Mammary epithelial cell (primary cell): ENCODE data around the gene SORCS2.

Experiments used
- EZH2 ChIP-seq: IDR thresholded peaks from 2 replicates; pipeline ENCODE4 v1.6.1; 2012; ENCODE audit warnings: low read length, inconsistent platforms, borderline replicate concordance
- TF ChIP-seq, protein P1 (sequence below), 2 donors: IDR thresholded peaks in 1 of 2; conservative IDR thresholded peaks in 1 of 2; 2 replicates each; pipeline ENCODE4 v1.5.1; 2011 to 2012; ENCODE audit warnings: inconsistent platforms in 2 of 2, low read length in 2 of 2, mild to moderate bottlenecking in 2 of 2, control low read depth in 1 of 2, low read depth in 1 of 2; ENCODE audit not compliant: insufficient read depth in 1 of 2; ENCODE audit errors: extremely low read depth in 1 of 2

DNA sequence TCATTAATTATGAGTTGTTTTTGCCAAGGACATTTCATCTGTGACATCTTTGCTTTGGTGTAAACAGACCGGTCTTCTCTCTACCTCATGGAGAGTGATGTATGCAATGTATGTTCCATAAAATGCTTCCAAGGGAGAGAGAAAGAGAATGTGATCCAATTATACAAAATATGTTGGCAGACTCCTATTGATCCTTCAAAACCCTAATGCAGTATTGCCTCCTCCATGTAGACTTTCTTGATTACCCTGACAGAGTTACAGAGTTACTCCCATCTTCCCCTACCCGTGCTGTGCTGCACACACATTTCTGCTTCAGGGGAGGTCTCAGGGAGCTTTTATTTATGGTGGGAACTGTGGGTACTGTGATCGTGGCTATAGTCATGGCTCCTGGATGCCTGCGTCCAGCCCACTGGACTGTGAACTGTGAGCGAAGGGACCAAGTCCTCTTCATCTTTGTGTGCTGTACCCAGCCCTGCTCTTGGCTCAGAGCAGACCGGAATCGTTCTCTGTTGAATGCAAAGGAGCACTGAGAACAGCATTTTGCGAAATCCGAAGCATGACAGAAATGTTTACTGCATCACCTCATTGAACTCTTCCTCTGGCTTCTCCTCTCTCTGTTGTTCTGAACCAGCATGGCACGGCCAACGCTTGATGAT is 32.7 kb downstream of the SORCS2 start:
- TF ChIP-seq, protein P1, sequence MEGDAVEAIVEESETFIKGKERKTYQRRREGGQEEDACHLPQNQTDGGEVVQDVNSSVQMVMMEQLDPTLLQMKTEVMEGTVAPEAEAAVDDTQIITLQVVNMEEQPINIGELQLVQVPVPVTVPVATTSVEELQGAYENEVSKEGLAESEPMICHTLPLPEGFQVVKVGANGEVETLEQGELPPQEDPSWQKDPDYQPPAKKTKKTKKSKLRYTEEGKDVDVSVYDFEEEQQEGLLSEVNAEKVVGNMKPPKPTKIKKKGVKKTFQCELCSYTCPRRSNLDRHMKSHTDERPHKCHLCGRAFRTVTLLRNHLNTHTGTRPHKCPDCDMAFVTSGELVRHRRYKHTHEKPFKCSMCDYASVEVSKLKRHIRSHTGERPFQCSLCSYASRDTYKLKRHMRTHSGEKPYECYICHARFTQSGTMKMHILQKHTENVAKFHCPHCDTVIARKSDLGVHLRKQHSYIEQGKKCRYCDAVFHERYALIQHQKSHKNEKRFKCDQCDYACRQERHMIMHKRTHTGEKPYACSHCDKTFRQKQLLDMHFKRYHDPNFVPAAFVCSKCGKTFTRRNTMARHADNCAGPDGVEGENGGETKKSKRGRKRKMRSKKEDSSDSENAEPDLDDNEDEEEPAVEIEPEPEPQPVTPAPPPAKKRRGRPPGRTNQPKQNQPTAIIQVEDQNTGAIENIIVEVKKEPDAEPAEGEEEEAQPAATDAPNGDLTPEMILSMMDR (conservative IDR thresholded peaks at IDR 0.05 in 1 of 2, IDR thresholded peaks at IDR 0.05 in 1 of 2; ENCODE audit: extremely low read depth in 1 of 2, insufficient read depth in 1 of 2, low read depth in 1 of 2, low read length in 2 of 2) = no peak
- TF ChIP-seq EZH2 = no peak
